M059J (cell line): ENCODE measurements around the gene RGS3. TPM values are rescaled to one million over a fixed set of nuclear protein-coding genes. Genes with fewer than 3 reads are reported as not detected.
A peak's percentile ranks its signal among the peaks of the same experiment; 100 is the strongest.

Experiments used
- DNase-seq: peaks from one replicate; pipeline ENCODE4 v3.0.0-alpha.2; 2012; ENCODE audit warnings: low read depth
- total RNA-seq: library from RNA; depleted of rRNA; stranded (reverse); fragments of >200 nt; shearing (Covaris generic); gene quantifications from 2 replicates; pipeline ENCODE4 v1.2.3, GENCODE V29; 2014

RGS3 gene
- total RNA-seq, 1 experiment from 2014 or later = 137 TPM

DNA sequence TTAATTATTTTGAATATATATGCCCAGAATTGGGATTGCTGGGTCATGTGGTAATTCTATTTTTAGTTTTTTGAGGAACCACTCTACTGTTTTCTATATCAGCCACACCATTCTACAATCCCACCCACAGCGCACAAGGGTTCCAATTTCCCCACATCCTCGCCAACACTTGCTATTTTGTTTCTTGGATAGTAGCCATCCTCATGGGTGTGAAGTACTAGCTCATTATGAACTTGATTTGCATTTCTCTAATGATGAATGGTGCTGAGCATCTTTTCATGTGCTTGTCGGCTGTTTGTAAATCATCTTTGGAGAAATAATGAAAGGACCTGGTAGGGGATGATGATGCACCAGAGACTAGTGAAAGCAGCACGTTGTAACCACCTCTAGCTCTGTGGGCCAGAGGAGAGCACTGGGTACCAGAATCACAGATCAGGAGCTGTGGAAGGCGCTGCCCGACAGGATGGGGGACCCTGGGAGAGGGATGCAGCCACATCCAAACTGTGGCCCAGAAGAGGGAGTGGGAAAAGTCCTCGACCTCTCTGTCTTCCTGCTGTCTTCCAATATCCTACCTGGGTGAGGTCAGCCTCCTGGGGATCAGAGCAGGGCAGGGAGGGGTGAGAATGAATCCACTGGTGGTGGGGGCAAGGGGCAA is 155.4 kb downstream of the RGS3 start:
- no peak for DNase-seq

DNA sequence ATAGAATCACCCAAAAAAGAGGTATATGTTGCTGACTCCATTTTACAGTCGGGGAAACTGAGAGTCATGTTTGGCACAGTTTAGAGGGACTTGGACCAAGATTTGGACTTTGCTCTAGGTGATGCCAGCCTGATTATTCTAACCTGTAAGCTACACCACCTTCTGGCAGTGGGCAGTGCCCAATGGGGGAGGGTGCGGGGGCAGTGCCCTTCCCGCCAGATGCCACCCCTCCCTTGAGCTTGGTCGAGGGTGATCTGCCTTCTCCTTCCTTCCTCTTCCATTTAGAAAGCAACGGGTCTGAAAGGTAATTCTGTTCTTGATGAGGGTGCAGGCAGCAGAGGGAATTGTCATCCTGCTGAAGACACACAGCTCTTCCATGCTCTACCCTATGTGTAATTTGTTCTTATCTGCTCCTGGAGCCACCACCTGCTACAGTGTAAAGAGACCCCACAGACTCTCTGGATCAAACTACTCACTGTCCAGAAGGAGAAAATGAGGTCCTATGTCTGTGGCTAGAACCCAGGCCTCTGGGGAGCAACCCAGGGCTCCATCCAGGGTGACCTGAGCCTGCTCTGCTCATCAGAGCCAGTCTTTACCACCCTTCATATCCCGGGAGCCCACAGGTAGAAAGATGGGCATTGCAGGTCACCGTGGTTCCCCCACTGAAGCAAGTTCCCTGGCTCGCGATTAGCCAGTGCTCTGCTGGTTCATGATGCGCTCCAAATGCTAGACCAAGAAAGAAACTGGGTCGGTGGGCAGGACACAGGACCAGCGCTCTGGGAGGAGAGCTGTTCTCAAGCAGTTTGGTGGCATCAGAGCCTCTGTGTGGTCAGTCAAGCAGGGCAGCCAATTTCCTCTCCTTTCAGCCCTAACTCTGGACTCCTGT is 156.2 kb downstream of the RGS3 start:
- peak; percentile 32 for DNase-seq

DNA sequence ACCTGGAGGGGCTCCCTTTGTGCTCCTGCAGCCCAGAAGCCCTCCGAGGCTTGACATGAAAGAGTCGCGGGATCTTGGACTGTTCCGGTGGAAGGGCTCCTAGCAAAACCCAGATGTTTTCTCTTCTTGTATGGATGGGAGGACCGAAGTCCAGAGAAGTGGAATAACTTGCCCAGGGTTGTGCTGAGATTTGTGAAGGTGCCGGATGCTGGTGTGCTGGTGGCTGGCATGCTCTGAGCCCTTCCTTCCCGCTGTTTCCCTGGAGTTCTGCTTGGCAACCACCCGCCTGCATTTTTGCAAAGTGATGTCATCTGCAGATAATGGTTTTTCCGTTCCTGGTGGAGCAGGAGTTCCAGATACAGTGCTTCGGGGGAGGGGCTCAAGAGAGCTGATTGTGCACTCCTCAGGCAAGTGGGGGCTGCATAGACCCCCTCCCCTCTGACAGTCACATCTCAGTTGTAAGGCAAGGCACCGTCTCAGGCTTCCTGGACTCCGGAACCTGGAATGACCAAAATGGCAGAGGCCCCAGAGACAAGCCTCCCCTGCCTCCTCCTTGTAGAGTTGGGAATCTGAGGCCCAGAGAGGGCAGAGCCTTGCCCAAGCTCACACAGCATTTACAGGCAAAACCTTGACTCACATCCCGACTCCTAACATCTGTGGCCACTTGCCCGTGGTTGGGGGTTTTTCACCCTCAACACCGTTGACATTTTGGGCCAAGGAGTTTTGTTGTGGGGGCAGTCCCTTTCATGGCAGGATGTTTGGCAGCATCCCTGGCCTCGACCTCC is 157.0 kb downstream of the RGS3 start:
- peak; percentile 98 for DNase-seq

DNA sequence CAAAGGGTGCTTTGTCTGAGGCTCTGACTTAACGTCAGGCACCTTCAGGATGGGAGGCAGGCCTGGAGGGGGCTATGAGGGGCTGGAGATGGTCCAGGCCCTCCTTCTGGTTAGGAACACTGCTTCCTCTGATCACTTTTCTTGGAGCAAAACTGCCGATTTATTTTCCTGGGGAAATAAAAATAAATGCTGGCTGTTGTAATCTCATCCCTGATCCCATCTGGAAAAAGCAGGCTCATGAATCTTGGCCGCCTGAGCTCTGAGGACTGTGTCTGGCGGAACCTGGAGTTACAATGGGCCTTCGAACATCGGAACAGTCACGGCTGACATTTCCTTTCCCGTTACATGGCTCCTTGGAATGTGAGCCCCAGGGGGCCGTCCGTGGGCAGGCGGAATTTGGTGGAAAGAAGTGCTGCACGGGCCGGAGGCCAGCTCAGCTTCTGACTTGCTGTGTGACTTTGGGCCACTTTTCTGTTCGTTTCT is 157.8 kb downstream of the RGS3 start:
- peak; percentile 97 for DNase-seq

DNA sequence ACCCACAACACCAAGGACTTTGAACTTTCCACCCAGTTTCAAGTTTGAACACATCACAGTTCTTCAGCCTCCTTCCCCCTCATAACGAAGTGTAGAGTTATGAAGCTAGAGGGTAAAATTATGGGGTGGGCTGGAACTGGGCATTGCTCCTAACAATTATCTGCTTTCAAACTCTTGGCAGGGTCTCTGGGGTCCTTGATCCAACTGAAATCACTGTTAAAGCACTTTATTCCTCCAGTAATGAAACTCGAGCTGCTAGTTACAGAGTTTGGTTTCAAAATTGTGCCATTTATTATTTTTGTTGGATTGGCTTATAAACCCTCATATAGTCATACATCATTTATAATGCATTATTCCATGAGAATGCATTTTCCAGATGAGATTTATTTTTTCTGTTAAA is 158.5 kb downstream of the RGS3 start:
- DNase-seq = no peak

DNA sequence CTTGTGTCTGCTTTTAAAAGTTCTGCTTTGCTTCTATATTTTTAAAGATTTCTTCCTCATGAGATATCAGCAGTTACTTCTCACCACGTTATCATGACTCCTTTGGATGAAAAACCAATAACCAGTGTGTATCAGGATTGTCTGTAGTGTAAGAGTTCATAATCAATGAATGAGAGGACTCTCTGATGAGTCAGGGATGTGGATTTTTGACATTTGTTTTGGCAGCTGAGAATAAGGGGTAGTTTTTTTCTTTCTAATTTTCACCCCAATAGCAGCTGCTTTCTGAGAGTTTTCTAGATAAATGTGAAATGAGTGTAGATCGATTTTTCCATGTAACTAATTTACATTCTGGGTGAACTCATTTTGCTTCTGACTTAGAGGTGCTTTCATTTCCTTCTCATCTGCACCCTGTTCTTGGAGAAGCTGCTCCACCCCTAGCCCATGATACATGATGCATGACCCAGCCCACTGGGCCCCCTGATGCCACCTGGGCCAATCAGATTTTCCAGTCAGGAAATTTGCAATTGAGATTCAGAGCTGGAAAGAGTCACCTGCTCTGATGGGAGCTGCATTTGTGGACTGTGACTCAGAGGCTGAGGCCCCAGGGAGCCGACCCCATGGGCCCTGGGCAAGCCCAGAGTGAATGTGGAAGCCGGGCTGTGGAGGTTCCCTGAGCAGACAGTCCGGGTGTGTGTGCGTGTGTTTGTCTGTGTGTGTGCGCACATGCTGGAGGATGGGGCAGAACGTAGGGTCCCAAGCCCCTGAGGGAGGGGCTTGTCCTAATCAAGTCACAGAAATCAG is 159.3 kb downstream of the RGS3 start:
- DNase-seq = peak; percentile 99

DNA sequence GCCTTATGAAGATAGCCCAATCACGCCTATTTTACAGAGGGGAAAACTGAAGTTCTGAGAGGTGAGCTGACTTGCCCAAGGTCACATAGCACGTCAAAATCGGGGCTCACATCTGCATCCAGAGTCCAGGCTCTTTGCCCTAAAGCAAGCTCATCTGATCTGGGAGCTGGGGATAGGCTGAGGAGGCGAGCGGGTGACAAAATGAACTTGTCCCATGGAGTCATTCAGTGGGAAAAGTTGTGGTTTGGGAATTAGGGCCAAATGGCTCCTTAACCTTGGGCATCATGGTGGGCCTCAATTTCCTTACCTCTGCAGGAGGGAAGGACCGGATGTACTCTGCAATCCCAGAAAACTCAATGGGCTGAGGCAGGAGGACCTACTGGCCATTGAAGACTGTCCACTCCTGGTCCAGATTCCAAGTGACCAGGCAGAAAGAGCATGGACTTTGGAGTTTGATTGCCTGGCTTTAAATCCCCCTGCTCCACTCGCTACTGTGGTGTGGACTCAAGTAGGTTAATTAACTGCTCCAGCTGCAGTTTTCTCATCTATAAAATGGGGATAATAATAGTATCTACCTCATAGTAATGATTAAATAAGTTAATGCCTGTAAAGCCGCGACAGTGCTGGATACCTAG is 160.4 kb downstream of the RGS3 start:
- DNase-seq = peak; percentile 18

DNA sequence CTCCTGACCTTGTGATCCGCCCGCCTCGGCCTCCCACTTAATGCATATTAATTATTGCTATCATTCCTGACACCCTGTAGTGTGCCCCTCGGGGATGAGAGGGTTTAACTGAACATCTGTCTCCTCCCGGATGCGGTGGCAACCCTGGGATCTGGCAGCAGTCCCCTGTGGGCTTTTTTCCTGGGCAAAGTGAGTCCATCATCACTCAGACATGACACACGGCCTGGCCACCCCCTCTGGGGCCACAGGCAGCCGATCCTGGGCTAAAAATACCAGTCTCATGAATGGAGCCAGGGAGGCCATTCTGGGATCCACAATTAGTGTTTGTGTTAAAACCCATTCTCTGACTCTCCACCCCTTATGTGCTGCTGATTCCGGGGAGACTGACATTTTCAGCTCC is 161.2 kb downstream of the RGS3 start:
- DNase-seq = peak; percentile 95

DNA sequence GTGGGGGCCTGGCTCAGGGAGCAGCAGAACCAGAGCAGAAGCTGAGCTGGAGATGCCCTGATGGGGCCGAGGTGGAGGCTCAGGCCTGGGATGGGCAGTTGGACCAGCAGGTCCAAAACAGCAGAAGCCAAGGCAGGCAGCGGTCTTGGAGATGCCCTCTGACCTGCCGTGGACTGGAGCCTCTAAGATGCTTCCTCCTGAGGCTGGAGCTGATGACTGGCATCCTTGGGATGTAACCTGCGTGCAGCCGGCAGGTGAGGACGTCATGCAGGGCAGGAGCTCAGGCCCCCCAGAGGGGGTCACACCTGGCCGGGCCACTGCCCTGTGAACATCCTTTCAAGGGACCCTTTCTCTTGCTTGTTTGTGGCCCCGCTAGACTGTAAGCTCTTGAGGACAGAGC is 162.0 kb downstream of the RGS3 start:
- DNase-seq = no peak

DNA sequence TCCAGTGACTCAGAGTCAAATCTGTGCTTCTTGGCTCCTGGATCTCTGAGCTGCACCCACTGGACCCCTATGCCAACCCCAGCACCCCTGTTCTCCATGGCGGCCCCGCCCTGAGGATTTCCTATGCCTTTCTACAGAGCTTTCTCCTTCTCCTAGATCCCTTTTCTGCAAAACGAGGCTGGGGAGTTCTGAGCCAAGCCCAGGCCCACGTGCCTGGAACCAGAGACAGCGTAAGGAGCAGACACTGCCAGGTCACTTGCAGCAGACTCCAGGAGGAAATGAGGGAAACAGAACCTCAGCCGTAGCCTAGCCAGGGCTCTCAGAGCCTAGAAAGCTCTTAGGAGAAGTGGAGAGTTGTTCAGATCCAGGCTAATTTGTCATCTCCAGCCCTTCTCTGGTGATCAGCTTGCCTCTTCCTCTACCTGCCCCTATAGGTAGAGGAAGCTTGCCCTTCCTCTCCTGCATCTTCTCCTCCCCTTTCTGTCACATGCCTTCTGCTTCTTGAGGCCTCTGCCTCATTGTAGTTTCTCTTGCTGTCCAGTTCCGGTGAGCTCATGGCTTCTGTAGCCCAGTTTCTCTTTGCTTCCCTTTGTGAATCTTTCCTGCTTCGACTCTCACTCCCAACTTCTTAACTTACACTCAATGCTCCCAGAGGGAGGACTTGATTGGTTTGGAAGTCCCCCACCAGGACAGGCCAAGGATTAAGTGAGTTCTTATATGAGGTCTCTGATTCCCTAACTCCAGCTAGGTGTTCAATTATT is 163.4 kb downstream of the RGS3 start:
- DNase-seq = no peak

DNA sequence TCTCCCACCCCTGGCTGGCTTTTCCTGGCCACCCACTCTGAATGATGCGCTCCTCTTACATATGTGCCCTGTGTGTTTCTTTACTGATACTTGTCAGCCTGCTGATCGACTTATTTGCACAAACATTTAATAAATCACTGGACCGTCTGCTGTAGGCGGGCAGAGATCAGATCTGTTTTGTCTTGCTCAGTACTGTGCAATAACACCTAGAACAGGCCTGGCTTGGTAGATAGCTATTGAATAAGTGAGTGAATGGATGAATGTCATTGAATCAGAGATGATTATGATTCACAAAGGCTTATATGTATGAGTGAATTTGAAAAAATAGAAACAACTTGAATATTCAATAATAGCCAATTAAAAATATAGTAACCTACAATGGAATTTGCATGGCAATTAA is 165.1 kb downstream of the RGS3 start:
- DNase-seq = no peak

DNA sequence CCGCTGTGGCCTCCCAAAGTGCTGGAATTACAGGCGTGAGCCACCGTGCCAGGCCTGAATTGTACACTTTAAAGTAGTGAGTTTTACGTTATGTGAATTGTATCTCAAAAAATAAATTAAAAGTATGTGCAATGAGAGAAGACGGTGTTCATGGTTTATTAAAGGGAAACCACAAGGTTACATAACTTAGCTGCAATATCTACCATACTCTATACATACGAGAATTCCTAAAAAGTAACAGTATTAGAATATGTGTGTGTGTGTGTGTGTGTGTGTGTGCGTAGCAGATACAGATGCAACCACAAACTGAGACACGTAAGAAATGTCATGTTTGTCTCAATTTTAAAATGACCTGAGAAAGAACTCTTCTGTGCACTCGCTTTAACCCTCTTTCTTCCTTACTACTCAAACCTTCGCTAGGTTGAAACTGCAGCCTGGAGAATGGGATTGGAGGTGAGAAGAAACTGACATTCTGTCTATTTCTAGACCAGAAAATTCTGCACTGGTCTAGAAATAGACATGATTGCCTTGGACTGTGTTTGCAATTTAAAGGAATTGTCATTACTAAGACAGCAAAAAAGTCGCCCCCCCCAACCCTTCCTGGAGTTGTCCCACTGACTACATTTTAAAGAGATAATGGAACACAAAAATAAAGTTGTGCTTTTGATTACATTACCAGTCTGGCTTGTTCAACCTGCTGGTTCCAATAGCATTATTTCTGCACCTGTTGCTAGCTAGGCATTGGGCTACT is 167.0 kb downstream of the RGS3 start:
- no peak for DNase-seq

DNA sequence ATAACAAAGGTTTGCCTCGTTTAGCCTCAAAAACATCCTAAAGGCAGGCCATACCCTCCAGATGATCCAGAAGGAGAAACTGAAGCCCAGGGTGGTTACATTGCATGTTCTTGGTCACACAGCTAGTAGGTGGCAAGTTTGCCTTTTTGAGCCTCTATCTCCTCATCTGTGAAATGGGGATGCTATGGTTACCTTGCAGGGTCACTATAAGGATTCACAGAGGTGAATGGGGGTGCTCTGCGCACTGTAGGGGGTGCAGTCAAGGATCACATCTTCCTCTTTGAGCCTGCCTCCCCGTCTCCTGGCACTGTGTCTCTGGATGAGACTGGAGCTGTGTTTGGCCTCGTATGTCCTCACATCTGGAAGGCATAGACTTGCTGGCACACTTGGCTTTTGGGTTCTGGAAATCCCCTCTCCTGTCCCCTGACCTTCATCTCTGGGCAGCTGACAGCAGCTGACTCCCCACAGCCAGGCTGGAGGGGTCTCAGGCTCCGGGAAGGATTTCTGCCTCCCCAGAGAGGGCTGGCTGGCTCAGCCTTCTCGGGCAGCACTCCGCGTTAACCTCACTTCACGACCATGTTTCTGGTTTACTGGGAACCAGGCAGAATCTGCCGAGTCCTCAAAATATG is 167.7 kb downstream of the RGS3 start:
- no peak for DNase-seq

DNA sequence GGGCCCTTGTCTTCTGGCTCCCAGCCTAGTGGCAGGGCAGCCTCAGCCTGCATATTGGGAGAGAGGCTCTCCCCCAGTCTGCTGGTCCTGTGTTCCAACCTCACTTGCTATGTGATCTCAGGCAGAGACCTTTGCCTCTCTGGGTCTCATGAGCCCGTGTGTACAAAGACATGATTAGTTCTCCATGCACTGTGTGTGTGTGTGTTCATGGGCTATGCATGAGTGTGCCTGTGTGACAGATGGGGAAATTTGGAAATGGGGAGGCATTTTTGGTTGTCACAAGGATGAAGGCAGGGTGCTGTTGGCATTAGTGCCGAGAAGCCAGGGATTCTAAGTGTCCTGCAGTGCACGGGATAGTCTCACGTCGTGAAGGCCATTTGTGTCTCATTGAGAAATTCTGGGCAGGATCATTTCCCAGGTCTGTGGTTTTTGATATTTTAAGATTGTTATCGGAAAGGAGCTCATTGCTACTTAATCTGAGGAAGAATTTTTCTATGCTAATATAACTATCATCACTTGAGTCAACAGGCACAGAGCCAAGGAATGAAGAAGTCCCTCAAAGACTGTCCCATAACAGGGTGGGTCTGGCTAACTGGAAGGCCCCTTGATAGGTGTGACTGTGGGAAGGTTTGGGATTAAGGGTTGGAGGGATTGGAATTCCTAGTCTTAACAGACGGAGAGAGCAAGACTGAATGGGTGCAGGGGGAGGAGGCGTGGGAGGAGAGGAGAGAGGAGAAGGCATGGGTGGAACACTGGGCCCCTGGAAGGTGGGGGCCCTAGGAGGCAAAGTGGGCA is 168.5 kb downstream of the RGS3 start:
- DNase-seq = peak; percentile 48

DNA sequence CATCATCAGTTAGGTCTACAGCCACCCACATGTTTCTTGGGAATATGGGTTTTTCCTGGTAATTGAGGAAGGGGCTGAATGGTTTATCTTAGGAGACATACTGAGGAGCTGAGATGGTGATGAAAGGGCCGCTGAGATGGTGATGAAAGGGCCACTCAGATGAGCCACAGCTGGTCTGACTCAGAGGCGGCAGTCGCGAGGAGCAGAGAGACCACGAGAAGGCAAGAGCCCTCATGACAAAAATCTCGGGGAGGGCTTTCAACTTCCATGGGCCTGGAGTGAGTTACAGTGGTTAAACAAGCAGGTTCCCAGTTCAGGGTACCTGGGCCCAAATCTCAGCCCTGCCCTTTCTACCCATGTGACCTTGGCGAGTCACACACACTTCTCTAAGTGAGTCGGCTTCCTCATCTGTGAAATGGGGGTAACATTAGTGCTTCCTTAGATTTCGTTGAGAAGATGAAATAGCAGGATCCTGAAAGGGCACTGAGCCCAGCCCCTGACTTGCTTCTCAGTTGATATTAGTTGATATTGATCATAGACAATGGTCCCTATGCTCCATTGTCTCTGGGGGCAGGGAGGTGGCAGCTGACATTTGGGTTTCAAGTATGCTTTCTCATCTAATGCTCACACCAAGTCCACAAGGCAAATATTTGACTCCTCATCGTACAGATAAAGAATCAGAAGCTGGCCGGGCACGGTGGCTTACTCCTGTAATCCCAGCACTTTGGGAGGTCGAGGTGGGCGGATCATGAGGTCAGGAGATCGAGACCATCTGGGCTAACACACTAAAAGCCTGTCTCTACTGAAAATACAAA is 169.5 kb downstream of the RGS3 start:
- peak; percentile 69 for DNase-seq

DNA sequence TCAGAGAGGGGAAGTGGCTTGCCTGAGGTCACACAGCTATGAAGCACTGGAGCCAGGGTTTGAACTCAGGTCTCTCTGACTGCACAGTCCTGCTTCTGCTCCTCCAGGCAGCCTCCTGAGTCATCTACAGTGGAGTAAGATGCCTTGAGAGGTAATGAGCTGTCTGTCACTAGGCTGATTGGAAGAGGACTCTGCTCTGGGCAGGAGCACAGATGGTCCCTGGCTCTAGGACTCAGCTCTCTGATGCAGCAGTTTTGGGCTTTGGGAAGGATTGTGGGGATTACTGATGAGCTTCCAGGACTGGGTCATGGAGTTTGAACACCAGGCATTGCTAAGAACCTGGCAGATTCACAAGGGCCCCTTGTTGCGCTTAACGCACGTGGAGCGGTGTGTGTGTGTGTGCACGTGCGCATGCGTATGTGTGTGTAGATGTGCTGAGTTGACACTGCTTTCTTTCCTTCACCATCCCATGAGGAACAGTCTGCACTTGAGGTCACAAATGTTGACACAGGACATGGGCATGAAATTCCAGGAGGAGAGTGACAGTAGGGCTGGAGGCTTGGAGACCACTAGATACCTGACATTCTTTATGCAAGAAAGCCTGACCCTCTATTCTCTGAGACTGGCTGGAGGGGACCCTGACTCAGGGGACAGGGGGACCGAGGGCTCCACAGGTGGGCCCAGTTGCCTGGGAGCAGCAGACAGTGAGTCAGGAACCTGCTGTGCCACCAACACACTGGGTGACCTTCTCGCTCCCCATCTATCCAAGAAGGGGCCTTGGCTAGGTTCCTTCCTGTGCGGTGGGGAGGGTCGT is 170.5 kb downstream of the RGS3 start:
- no peak for DNase-seq
